Endothelial cell of umbilical vein (primary cell): ENCODE data around the gene OVCH2. TPM values are rescaled to one million over a fixed set of nuclear protein-coding genes. Genes with fewer than 3 reads are reported as not detected.

Experiments used
- BruUV-seq: library from RNA; stranded (reverse); fragments of 400-500 nt; replicated peaks from 2 replicates; lab custom pipeline; 2021; lab: Mats Ljungman, UMichigan
- CTCF ChIA-PET: fragments of 300-600, 350-600 bp; sonication (Branson Sonifier 250); formaldehyde crosslinking; loops from one replicate; lab custom pipeline; 2021; ENCODE audit warnings: antibody characterized with exemption, inconsistent platforms; lab: Charles Lee
- POLR2A ChIA-PET: fragments of 300-600, 350-600 bp; sonication (Branson Sonifier 250); formaldehyde crosslinking; loops from one replicate; lab custom pipeline; 2021; ENCODE audit warnings: antibody characterized with exemption, inconsistent platforms; lab: Charles Lee
- DNase-seq: peaks from one replicate; pipeline ENCODE4 v3.0.0-alpha.2; 2011; ENCODE audit warnings: low read depth, low spot score
- FAIRE-seq: peaks from 2 replicates; lab custom pipeline; 2011; peaks lifted over from hg19 to GRCh38; lab: Jason Lieb, UNC
- H2AFZ ChIP-seq: 2 replicates; pipeline ENCODE4 v1.6.0; 2012; ENCODE audit warnings: low read depth, low read length, control low read depth, inconsistent platforms
- H3K27ac ChIP-seq: 2 replicates; pipeline ENCODE4 v1.5.1; 2011; ENCODE audit warnings: low read depth, mild to moderate bottlenecking, control low read depth, low read length, moderate library complexity; ENCODE audit not compliant: insufficient read depth
- H3K27me3 ChIP-seq, 2 experiments: 2 replicates each; pipeline versions ENCODE4 v1.6.0 to v1.6.1; 2011; ENCODE audit warnings: low read length in 2 of 2, mixed read lengths in 1 of 2; ENCODE audit not compliant: control insufficient read depth in 2 of 2, insufficient read depth in 2 of 2
- H3K36me3 ChIP-seq, 2 experiments: 2 replicates in 1 of 2; 3 replicates in 1 of 2; pipeline ENCODE4 v1.5.1; 2011; ENCODE audit warnings: low read length in 2 of 2, mild to moderate bottlenecking in 1 of 2, moderate library complexity in 1 of 2; ENCODE audit not compliant: control insufficient read depth in 2 of 2, insufficient read depth in 2 of 2; ENCODE audit errors: extremely low read depth in 1 of 2
- H3K4me1 ChIP-seq: 3 replicates; pipeline ENCODE4 v1.5.1; 2011; ENCODE audit warnings: mild to moderate bottlenecking, low read length; ENCODE audit not compliant: control insufficient read depth, insufficient read depth; ENCODE audit errors: extremely low read depth
- H3K4me2 ChIP-seq: 2 replicates; pipeline ENCODE4 v1.6.1; 2011; ENCODE audit warnings: low read length, control low read depth, mixed read lengths; ENCODE audit not compliant: insufficient read depth
- H3K4me3 ChIP-seq, 3 experiments: fragments of 200-600 bp in 1 of 3; sonication (generic), shearing (Covaris generic) in 1 of 3; replicated peaks in 1 of 3; 2 replicates each; pipeline ENCODE4 v1.5.1; 2011 to 2016; ENCODE audit warnings: control low read depth in 3 of 3, low read length in 3 of 3, mild to moderate bottlenecking in 2 of 3, inconsistent platforms in 1 of 3, low read depth in 1 of 3, moderate library complexity in 1 of 3; ENCODE audit not compliant: insufficient read depth in 1 of 3
- H3K79me2 ChIP-seq: 2 replicates; pipeline ENCODE4 v1.6.0; 2012; ENCODE audit warnings: low read length, inconsistent platforms; ENCODE audit not compliant: control insufficient read depth, insufficient read depth
- H3K9ac ChIP-seq: replicated peaks from 2 replicates; pipeline ENCODE3; 2011; ENCODE audit warnings: low read length, control low read depth; ENCODE audit not compliant: insufficient read depth; ENCODE audit errors: extremely low read depth
- H3K9me1 ChIP-seq: replicated peaks from 3 replicates; pipeline ENCODE4 v1.6.0; 2011; ENCODE audit warnings: mild to moderate bottlenecking, low read length; ENCODE audit not compliant: control insufficient read depth, insufficient read depth; ENCODE audit errors: extremely low read depth
- H3K9me3 ChIP-seq: replicated peaks from 2 replicates; pipeline ENCODE4 v1.5.1; 2012; ENCODE audit warnings: low read length, inconsistent platforms; ENCODE audit not compliant: control insufficient read depth, insufficient read depth
- H4K20me1 ChIP-seq: replicated peaks from 2 replicates; pipeline ENCODE3; 2011; ENCODE audit warnings: mild to moderate bottlenecking, low read length; ENCODE audit not compliant: control insufficient read depth, insufficient read depth; ENCODE audit errors: extremely low read depth
- EZH2 ChIP-seq: IDR thresholded peaks from 2 replicates; pipeline ENCODE4 v1.6.1; 2012; ENCODE audit warnings: borderline replicate concordance, low read depth, mild to moderate bottlenecking, moderate library complexity, low read length, inconsistent platforms; ENCODE audit not compliant: severe bottlenecking
- FOS ChIP-seq: IDR thresholded peaks from 2 replicates; pipeline ENCODE4 v1.6.1; 2011; ENCODE audit warnings: mild to moderate bottlenecking, low read length, moderate library complexity, borderline replicate concordance; ENCODE audit not compliant: insufficient read depth
- GATA2 ChIP-seq: IDR thresholded peaks from 2 replicates; pipeline ENCODE4 v1.7.0; 2011; ENCODE audit warnings: low read depth, mild to moderate bottlenecking, moderate library complexity, mixed read lengths, low read length; ENCODE audit not compliant: insufficient read length, insufficient read depth
- JUN ChIP-seq: IDR thresholded peaks from 2 replicates; pipeline ENCODE4 v1.6.1; 2011; ENCODE audit warnings: borderline replicate concordance, low read depth; ENCODE audit not compliant: insufficient read length, insufficient read depth
- MYC ChIP-seq: IDR thresholded peaks from one replicate; pipeline ENCODE4 v1.6.1; 2011; ENCODE audit warnings: mild to moderate bottlenecking, low read depth, low read length
- POLR2A ChIP-seq: IDR thresholded peaks from 2 replicates; pipeline ENCODE4 v1.6.1; 2012; ENCODE audit warnings: low read depth, mild to moderate bottlenecking, control low read depth, low read length
- POLR2AphosphoS5 ChIP-seq: IDR thresholded peaks from 2 replicates; pipeline ENCODE4 v1.6.1; 2012; ENCODE audit warnings: low read depth, mild to moderate bottlenecking, control low read depth, low read length, moderate library complexity; ENCODE audit not compliant: insufficient read depth
- dilution Hi-C: fragments of 300-500 bp; cut with MboI; formaldehyde crosslinking; loops from one replicate; pipeline ENCODE4 v1.15.0; 2019; ENCODE audit warnings: low sequenced_read_pairs; ENCODE audit not compliant: extremely low pct_ligation_motif_present
- intact Hi-C: fragments of 100-400 bp; cut with micrococcal nuclease; formaldehyde crosslinking; loops from one replicate; pipeline ENCODE4 v1.10.0; 2022
- polyA plus RNA-seq, 4 experiments: library from polyadenylated mRNA; depleted of rRNA in 3 of 4; stranded (reverse) in 3 of 4; unstranded in 1 of 4; fragments of >200 nt; gene quantifications; 2 replicates each; pipeline versions ENCODE4 v1.2.1 to v1.2.3, GENCODE V29; 2011 to 2012; ENCODE audit warnings: missing spikeins in 1 of 4
- total RNA-seq: library from RNA; stranded (reverse); gene quantifications from 2 replicates; pipeline ENCODE4 v1.2.3, GENCODE V29; 2021
- TF ChIP-seq, protein P1 (sequence below), 2 donors: IDR thresholded peaks; 1 replicate in 1 of 2; 2 replicates in 1 of 2; pipeline ENCODE4 v1.5.1; 2011; ENCODE audit warnings: low read length in 2 of 2, mild to moderate bottlenecking in 2 of 2, moderate library complexity in 2 of 2, control low read depth in 1 of 2, inconsistent platforms in 1 of 2, low read depth in 1 of 2; ENCODE audit not compliant: insufficient read depth in 1 of 2; ENCODE audit errors: extremely low read depth in 1 of 2
- TF ChIP-seq, protein P2 (sequence below): IDR thresholded peaks from 2 replicates; pipeline ENCODE4 v1.6.1; 2011; ENCODE audit not compliant: insufficient read depth, insufficient read length

The OVCH2 gene
- total and polyA plus RNA-seq, 2 donors (not counting 3 experiments of a cell fraction or from before 2014, with no cell fraction given) = not detected

DNA sequence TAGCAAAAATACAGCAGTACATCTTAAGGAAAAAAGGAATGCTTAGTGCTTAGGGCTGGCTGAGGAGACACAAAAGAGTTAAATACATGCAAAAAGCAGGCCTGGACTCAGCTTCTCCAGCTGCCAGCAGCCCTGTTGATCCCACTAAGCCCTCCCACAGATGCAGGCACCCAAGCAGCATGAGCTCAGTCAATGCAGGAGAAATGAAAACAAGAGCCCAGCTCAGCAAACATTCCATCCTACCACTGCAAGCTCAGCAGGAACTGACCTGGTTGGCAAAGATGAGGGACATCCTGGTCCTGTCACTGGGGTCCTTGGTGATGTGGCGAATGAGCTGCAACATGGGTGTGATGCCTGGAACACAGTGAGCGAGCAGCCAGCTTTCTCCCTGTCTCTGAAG, 38.8 kb downstream of the OVCH2 start:
- FAIRE-seq (no peak), DNase-seq (no peak)
- no peak overlapping the region for H3K4me3 ChIP-seq
- H3K36me3 ChIP-seq = no peaks in the 10 kb centered on the region
- no TSS peak for BruUV-seq
- H3K9ac ChIP-seq = no peak overlapping the region
- no peaks in the 10 kb centered on the region for H3K79me2 ChIP-seq
- POLR2A ChIA-PET = no interaction called here
- intact Hi-C loops = no loop called here
- H3K27me3 ChIP-seq = no peaks in the 10 kb centered on the region
- dilution Hi-C loops = no loop called here
- TF ChIP-seq, protein P1, sequence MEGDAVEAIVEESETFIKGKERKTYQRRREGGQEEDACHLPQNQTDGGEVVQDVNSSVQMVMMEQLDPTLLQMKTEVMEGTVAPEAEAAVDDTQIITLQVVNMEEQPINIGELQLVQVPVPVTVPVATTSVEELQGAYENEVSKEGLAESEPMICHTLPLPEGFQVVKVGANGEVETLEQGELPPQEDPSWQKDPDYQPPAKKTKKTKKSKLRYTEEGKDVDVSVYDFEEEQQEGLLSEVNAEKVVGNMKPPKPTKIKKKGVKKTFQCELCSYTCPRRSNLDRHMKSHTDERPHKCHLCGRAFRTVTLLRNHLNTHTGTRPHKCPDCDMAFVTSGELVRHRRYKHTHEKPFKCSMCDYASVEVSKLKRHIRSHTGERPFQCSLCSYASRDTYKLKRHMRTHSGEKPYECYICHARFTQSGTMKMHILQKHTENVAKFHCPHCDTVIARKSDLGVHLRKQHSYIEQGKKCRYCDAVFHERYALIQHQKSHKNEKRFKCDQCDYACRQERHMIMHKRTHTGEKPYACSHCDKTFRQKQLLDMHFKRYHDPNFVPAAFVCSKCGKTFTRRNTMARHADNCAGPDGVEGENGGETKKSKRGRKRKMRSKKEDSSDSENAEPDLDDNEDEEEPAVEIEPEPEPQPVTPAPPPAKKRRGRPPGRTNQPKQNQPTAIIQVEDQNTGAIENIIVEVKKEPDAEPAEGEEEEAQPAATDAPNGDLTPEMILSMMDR (IDR thresholded peaks at IDR 0.05; ENCODE audit: extremely low read depth in 1 of 2, insufficient read depth in 1 of 2, low read depth in 1 of 2, low read length in 2 of 2) = no peak
- TF ChIP-seq POLR2AphosphoS5 (no peak), FOS (no peak), GATA2 (no peak), POLR2A (no peak)
- H2AFZ ChIP-seq = no peak overlapping the region
- H4K20me1 ChIP-seq = no peaks in the 10 kb centered on the region
- no peaks in the 10 kb centered on the region for H3K4me1 ChIP-seq
- no peak overlapping the region for H3K4me2 ChIP-seq
- H3K9me3 ChIP-seq = no peaks in the 10 kb centered on the region
- CTCF ChIA-PET = interaction anchor here (0.9 to 9.7 kb wide), 10 partner anchors 8 to 570 kb away, joined by 3 to 225 read pairs (median 6); no protein-coding TSS in a partner anchor
- no peaks in the 10 kb centered on the region for H3K9me1 ChIP-seq
- no peak overlapping the region for H3K27ac ChIP-seq

DNA sequence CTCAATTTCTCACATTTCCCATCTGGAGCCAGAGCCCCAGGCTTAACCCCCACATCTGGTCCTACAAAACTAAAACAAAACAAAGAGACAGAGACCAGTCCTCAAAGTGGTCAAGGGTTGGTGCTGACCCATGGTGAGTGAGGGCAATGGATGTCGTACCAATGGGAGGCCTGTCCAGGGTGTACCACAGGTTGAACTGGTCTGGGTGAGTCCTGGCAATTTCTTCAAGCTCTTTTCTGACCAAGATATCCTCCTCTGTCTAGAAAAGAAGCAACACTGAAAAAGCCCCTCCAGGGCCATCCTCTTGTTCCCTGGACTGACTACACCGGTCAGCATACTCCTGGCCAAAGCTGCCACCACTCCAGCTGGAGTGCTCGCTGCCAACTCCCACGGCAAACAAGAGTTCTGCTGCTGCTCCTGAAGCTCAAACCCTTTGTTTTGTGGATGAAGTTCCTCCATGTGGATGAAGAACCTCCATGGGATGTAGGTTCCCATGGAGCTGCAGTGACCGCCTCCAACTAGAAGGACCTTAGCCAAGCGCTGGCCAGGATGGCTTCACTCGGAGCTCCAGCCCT, 39.9 kb downstream of the OVCH2 start:
- DNase-seq = no peak
- CTCF ChIA-PET = interaction anchor here (0.8 to 9.7 kb wide), 16 partner anchors 10 to 569 kb away, joined by 3 to 225 read pairs (median 7); partner anchors contain the start of gene PPFIBP2
- POLR2A ChIA-PET = no interaction called here
- no peak overlapping the region for H2AFZ ChIP-seq
- H3K27me3 ChIP-seq = no peaks in the 10 kb centered on the region
- H3K9me1 ChIP-seq = no peaks in the 10 kb centered on the region
- dilution Hi-C loops = no loop called here
- no peaks in the 10 kb centered on the region for H3K36me3 ChIP-seq
- H3K27ac ChIP-seq = no peak overlapping the region
- no peaks in the 10 kb centered on the region for H3K9me3 ChIP-seq
- no peak overlapping the region for H3K9ac ChIP-seq
- FAIRE-seq = no peak
- no peak overlapping the region for H3K4me2 ChIP-seq
- intact Hi-C loops = no loop called here
- no peaks in the 10 kb centered on the region for H3K79me2 ChIP-seq
- TF ChIP-seq, protein P2, sequence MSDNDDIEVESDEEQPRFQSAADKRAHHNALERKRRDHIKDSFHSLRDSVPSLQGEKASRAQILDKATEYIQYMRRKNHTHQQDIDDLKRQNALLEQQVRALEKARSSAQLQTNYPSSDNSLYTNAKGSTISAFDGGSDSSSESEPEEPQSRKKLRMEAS = no peak
- TF ChIP-seq, protein P1 (IDR thresholded peaks at IDR 0.05; ENCODE audit: extremely low read depth in 1 of 2, insufficient read depth in 1 of 2, low read depth in 1 of 2, low read length in 2 of 2) = no peak
- TF ChIP-seq GATA2 = no peak
- no peak for TF ChIP-seq POLR2A
- no peak for TF ChIP-seq EZH2
- TF ChIP-seq FOS = no peak
- no peak for TF ChIP-seq MYC
- no peak for TF ChIP-seq JUN
- no peak for TF ChIP-seq POLR2AphosphoS5
- H3K4me3 ChIP-seq = no peak overlapping the region
- no TSS peak for BruUV-seq
- no peaks in the 10 kb centered on the region for H4K20me1 ChIP-seq
- H3K4me1 ChIP-seq = no peaks in the 10 kb centered on the region
